HG03108 (cell line): Measurements from ENCODE around the gene ADSS1.

Experiments
- ATAC-seq: cut with Tn5 transposase; IDR thresholded peaks from one replicate; pipeline ENCODE4 v1.9.1; 2021; ENCODE audit warnings: moderate library complexity; ENCODE audit not compliant: unreplicated experiment

ADSS1 gene

GRCh38 chr14:104731320-104732294 is 7.6 kb downstream of the ADSS1 start:
- ATAC-seq, result no peak

GRCh38 chr14:104732355-104732804 is 8.4 kb downstream of the ADSS1 start:
- no peak for ATAC-seq

GRCh38 chr14:104732931-104733681 is 9.1 kb downstream of the ADSS1 start:
- no peak for ATAC-seq

- no peak for ATAC-seq
These were observed 10.1 kb downstream of the ADSS1 start for GRCh38 chr14:104734051-104734587.

- ATAC-seq, result no peak
These were observed 10.6 kb downstream of the ADSS1 start for GRCh38 chr14:104734601-104734990.

- ATAC-seq, result no peak
These were observed 11.2 kb downstream of the ADSS1 start for GRCh38 chr14:104734991-104735779.

GRCh38 chr14:104735830-104736642 is 12.0 kb downstream of the ADSS1 start:
- no peak for ATAC-seq

- ATAC-seq, result no peak
These were observed 14.5 kb downstream of the ADSS1 start for GRCh38 chr14:104738375-104739019.

GRCh38 chr14:104739026-104739425 is 15.0 kb downstream of the ADSS1 start:
- no peak for ATAC-seq

- ATAC-seq, result no peak
These were observed 15.8 kb downstream of the ADSS1 start for GRCh38 chr14:104739546-104740516.

- no peak for ATAC-seq
These were observed 17.2 kb downstream of the ADSS1 start for GRCh38 chr14:104741108-104741802.

- no peak for ATAC-seq
These were observed 17.8 kb downstream of the ADSS1 start for GRCh38 chr14:104741803-104742251.

GRCh38 chr14:104742586-104743455 is 18.8 kb downstream of the ADSS1 start:
- no peak for ATAC-seq

- no peak for ATAC-seq
These were observed 19.7 kb downstream of the ADSS1 start for GRCh38 chr14:104743461-104744380.

GRCh38 chr14:104744484-104744883 is 20.5 kb downstream of the ADSS1 start:
- no peak for ATAC-seq

GRCh38 chr14:104745431-104745830 is 21.4 kb downstream of the ADSS1 start:
- ATAC-seq, result no peak
